ENCODE results near the gene MMP24. TPM values are rescaled to one million over a fixed set of nuclear protein-coding genes. Genes with fewer than 3 reads are reported as not detected.

MMP24 gene
- total and polyA plus RNA-seq, 8 donors: 0.15 to 6.2 (median 1.6) TPM; not detected in 2

GRCh38 chr20:35237486-35237885 is 11.0 kb downstream of the MMP24 start:
- H3K27me3 ChIP-seq: no peaks in the 10 kb centered on the region
- no peak for DNase-seq
- intact Hi-C loops (cut with DNase I; ENCODE audit: low total_unique reads): no loop called here
- H3K36me3 ChIP-seq: peaks cover 0 to 29% (median 19%) of the 10 kb centered on the region in 4 donors
- H3K4me3 ChIP-seq: no peak overlapping the region
- no peaks in the 10 kb centered on the region for H3K9me3 ChIP-seq
- TF ChIP-seq EP300 (IDR thresholded peaks at IDR 0.05) (no peak), POLR2AphosphoS5 (IDR thresholded peaks at IDR 0.05) (no peak), CTCF (IDR thresholded peaks at IDR 0.05) (no peak), POLR2A (IDR thresholded peaks at IDR 0.05) (no peak)
- no peak overlapping the region for H3K27ac ChIP-seq
- H3K4me1 ChIP-seq: no peaks in the 10 kb centered on the region

GRCh38 chr20:35238170-35238569 is 11.7 kb downstream of the MMP24 start:
- WGBS, 5 donors: 82 to 94% (median 91%) methylated on average over 4 of the region's 4 CpGs
- H3K27me3 ChIP-seq: no peaks in the 10 kb centered on the region
- DNase-seq: no peak
- H3K4me1 ChIP-seq: no peaks in the 10 kb centered on the region
- TF ChIP-seq POLR2AphosphoS5 (IDR thresholded peaks at IDR 0.05) (no peak), POLR2A (IDR thresholded peaks at IDR 0.05) (no peak), CTCF (IDR thresholded peaks at IDR 0.05) (no peak), EP300 (IDR thresholded peaks at IDR 0.05) (no peak)
- no peak overlapping the region for H3K27ac ChIP-seq
- peaks cover 0 to 29% (median 19%) of the 10 kb centered on the region in 4 donors for H3K36me3 ChIP-seq
- no peaks in the 10 kb centered on the region for H3K9me3 ChIP-seq
- intact Hi-C loops (cut with DNase I; ENCODE audit: low total_unique reads): no loop called here
- H3K4me3 ChIP-seq: no peak overlapping the region

- Histone ChIP-seq H3K27ac (no peak overlapping the region), H3K36me3 (peaks cover 0 to 29% (median 19%) of the 10 kb centered on the region in 4 donors), H3K4me1 (no peaks in the 10 kb centered on the region), H3K4me3 (no peak overlapping the region), H3K27me3 (no peaks in the 10 kb centered on the region), H3K9me3 (no peaks in the 10 kb centered on the region)
- WGBS, 5 donors: 82 to 89% (median 86%) methylated on average over 5 of the region's 5 CpGs
- DNase-seq: no peak
- TF ChIP-seq CTCF (IDR thresholded peaks at IDR 0.05): no peak
- TF ChIP-seq EP300 (IDR thresholded peaks at IDR 0.05): no peak
- TF ChIP-seq POLR2AphosphoS5 (IDR thresholded peaks at IDR 0.05): no peak
- no peak for TF ChIP-seq POLR2A (IDR thresholded peaks at IDR 0.05)
- intact Hi-C loops (cut with DNase I; ENCODE audit: low total_unique reads): no loop called here
These were observed 12.2 kb downstream of the MMP24 start for GRCh38 chr20:35238735-35239134.

GRCh38 chr20:35240083-35240810 is 13.8 kb downstream of the MMP24 start:
- H3K36me3 ChIP-seq: peaks cover 0 to 19% (median 12%) of the 10 kb centered on the region in 4 donors
- TF ChIP-seq POLR2AphosphoS5 (IDR thresholded peaks at IDR 0.05): no peak
- TF ChIP-seq POLR2A (IDR thresholded peaks at IDR 0.05): no peak
- TF ChIP-seq CTCF (IDR thresholded peaks at IDR 0.05): no peak
- no peak for TF ChIP-seq EP300 (IDR thresholded peaks at IDR 0.05)
- H3K9me3 ChIP-seq: no peaks in the 10 kb centered on the region
- 67 to 81% (median 70%) methylated on average over 5 of the region's 5 CpGs for WGBS, 5 donors
- no peaks in the 10 kb centered on the region for H3K27me3 ChIP-seq
- intact Hi-C loops (cut with DNase I; ENCODE audit: low total_unique reads): no loop called here
- DNase-seq: no peak
- no peak overlapping the region for H3K27ac ChIP-seq
- no peak overlapping the region for H3K4me3 ChIP-seq
- no peaks in the 10 kb centered on the region for H3K4me1 ChIP-seq
